Measurements from ENCODE around the gene RAB38.

The RAB38 gene

DNA sequence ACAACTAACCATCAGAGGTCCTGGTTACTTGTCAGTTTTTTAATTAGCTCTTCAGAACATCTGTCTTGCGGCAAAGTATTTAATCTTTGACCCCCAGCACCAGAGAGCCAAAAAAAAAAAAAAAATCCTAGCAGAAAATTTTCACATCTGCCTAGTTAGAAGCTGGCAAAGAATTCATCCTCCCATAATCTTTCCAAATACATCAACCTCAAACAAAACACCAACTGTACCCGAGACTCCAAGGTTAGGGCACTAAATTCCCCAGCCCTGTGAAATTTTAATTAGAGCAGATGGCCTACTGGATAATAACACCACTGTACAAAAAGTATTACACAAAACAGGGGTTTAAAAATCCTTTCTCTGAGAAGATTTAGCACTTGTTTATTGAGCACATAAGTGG lies 55.7 kb downstream of the RAB38 start:
- H3K9ac ChIP-seq (ENCODE audit: low read depth, low read length), result no peak overlapping the region
- no peaks in the 10 kb centered on the region for H3K27me3 ChIP-seq (ENCODE audit: control insufficient read depth, insufficient read depth, low read length)
- no peaks in the 10 kb centered on the region for H3K9me3 ChIP-seq (ENCODE audit: control insufficient read depth, insufficient read depth, low read length)
- H3K4me3 ChIP-seq (ENCODE audit: low read depth, low read length), result no peak overlapping the region
- H3K4me1 ChIP-seq (ENCODE audit: control insufficient read depth, insufficient read depth, low read length), result no peaks in the 10 kb centered on the region
- no peaks in the 10 kb centered on the region for H3K36me3 ChIP-seq (ENCODE audit: control insufficient read depth, insufficient read depth, low read length)

DNA sequence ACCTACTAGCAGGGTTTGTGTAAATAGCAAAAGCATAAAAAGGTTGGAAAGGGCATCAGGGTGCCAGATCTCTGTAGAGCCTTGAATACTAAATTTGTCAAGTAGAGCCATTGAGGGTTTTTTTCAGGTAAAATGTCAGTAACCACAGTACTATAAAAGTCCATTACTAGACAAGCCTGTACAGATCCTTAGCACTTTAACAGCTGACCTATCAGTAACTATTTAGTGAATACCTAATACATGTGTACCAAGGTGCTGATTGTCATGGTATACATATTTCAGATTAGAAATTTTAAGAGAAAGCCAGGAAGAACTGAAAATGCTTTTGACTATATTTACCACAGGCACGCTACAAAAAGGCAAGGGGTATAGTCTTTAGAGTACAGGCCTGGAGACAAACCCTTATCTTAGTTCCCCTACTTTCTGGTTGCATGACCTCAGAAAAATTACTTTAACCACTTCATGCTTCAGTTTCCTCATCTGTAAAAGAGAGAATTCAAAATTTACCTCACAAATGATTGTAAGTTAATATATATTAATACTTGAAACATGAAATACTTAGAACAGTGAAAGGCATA lies 57.9 kb downstream of the RAB38 start:
- Histone ChIP-seq H3K4me1 (ENCODE audit: control insufficient read depth, insufficient read depth, low read length) (no peaks in the 10 kb centered on the region), H3K9me3 (ENCODE audit: control insufficient read depth, insufficient read depth, low read length) (no peaks in the 10 kb centered on the region), H3K27me3 (ENCODE audit: control insufficient read depth, insufficient read depth, low read length) (no peaks in the 10 kb centered on the region), H3K4me3 (ENCODE audit: low read depth, low read length) (no peak overlapping the region), H3K9ac (ENCODE audit: low read depth, low read length) (no peak overlapping the region), H3K36me3 (ENCODE audit: control insufficient read depth, insufficient read depth, low read length) (no peaks in the 10 kb centered on the region)

DNA sequence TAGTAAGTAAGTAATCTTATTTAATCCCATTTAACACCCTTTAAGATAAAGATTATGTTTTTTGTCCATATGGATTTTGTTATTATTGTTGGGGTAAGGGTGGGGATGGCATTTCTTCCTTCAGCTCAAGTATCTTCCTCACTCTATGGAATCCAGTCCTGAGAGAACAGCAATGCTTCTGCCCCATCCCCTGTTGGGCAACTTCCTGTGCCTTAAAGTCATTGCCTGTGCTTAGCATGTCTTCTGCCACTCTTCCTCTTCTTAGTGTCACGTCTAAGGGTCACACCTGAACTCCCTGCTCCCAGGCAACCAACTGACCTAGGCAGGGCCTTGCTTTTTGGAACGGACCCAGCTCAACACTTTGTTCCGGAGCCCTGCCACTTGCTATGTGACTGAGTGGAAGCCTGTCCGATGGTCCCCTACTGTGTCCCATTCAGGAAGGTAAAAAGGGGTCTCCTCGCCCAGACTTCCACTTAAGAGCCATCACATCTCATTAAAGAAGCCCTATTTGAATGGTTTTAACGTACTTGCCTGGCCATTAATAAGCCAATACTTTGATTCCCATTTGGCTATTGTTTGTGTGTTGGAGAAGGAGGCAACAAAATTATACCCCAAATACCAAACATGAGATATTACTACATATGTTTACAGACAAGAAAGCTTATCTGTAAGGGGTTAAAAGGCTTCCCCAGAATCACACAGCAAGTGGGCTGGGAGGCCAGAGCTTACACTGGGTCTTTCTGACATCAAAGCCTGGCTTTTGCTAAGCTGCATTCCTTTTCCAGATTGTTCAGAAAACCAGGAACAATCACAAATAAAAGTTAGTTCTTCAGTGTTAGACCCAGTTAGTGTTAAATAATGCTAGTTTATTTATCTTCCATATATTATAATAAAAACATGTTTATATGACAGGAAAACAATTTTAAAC lies 59.2 kb downstream of the RAB38 start:
- H3K4me1 ChIP-seq (ENCODE audit: control insufficient read depth, insufficient read depth, low read length), result no peaks in the 10 kb centered on the region
- no peak overlapping the region for H3K9ac ChIP-seq (ENCODE audit: low read depth, low read length)
- H3K4me3 ChIP-seq (ENCODE audit: low read depth, low read length), result no peak overlapping the region
- H3K9me3 ChIP-seq (ENCODE audit: control insufficient read depth, insufficient read depth, low read length), result no peaks in the 10 kb centered on the region
- H3K36me3 ChIP-seq (ENCODE audit: control insufficient read depth, insufficient read depth, low read length), result no peaks in the 10 kb centered on the region
- no peaks in the 10 kb centered on the region for H3K27me3 ChIP-seq (ENCODE audit: control insufficient read depth, insufficient read depth, low read length)

DNA sequence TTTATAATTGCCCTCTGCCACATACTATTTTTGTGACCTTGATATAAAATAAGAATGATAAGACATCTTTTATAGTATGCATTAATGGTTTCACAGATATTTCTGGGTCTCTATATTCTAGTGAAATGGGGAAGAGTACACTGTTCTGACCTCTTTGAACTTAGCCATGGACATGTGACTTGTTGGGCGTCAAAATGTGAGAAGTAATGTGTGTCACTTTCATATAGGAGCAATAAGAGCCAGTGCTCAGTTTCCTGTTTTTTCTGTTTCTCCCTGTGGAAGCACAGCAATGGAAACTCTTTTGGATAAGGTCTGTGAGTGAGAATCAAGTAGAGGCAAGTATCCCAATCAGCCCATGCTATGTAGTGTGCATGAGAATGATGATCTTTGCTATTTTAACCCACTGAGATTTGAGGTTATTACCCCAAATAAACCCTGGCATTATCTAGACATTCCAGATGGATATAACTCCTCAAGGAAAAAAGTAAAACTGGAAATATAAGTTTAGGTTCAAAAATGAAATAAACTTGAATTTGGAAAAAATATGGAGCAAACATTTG lies 60.7 kb downstream of the RAB38 start:
- Histone ChIP-seq H3K4me1 (ENCODE audit: control insufficient read depth, insufficient read depth, low read length) (no peaks in the 10 kb centered on the region), H3K4me3 (ENCODE audit: low read depth, low read length) (no peak overlapping the region), H3K9me3 (ENCODE audit: control insufficient read depth, insufficient read depth, low read length) (no peaks in the 10 kb centered on the region), H3K27me3 (ENCODE audit: control insufficient read depth, insufficient read depth, low read length) (no peaks in the 10 kb centered on the region), H3K36me3 (ENCODE audit: control insufficient read depth, insufficient read depth, low read length) (no peaks in the 10 kb centered on the region), H3K9ac (ENCODE audit: low read depth, low read length) (no peak overlapping the region)

DNA sequence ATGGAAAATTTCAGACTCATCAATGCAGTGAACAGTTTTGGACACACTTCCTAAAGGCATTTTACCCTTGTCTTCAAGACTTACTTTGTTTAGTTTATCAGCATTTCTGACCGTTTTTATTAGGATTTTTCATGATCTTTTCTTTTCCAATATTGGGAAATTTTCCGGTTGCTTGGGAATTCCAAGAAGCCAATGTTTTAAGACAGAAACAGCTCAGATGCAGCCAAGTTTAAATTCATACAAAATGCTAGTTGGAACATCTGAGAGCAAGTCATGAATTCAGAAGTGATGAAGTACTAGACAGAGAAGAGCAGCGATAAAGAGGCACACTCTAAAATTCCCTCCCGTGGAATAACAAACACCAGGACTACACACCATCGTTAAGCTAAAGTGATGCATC lies 68.6 kb downstream of the RAB38 start:
- H3K27me3 ChIP-seq (ENCODE audit: control insufficient read depth, insufficient read depth, low read length), result no peaks in the 10 kb centered on the region
- no peaks in the 10 kb centered on the region for H3K9me3 ChIP-seq (ENCODE audit: control insufficient read depth, insufficient read depth, low read length)
- no peaks in the 10 kb centered on the region for H3K36me3 ChIP-seq (ENCODE audit: control insufficient read depth, insufficient read depth, low read length)
- no peak overlapping the region for H3K9ac ChIP-seq (ENCODE audit: low read depth, low read length)
- H3K4me3 ChIP-seq (ENCODE audit: low read depth, low read length), result no peak overlapping the region
- peaks cover 2% of the 10 kb centered on the region for H3K4me1 ChIP-seq (ENCODE audit: control insufficient read depth, insufficient read depth, low read length)

DNA sequence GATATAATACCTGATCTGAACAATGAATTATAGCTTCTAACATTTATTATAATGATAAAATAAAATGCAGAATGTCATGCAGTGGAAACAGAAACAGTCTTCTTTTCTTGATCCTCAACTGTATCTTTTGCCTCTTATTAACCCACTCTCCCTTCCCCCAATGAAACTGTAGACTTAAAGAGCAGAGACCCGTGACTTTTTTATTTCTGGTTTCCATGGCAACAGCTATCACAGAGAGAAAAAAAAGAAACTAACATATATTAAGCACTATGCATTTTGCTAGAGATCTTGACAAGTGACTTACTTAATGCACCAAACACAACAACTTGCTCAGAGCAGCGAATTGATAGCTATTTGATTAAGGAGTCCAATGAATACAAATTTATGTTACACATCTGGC lies 69.3 kb downstream of the RAB38 start:
- Histone ChIP-seq H3K9me3 (ENCODE audit: control insufficient read depth, insufficient read depth, low read length) (no peaks in the 10 kb centered on the region), H3K4me3 (ENCODE audit: low read depth, low read length) (no peak overlapping the region), H3K36me3 (ENCODE audit: control insufficient read depth, insufficient read depth, low read length) (no peaks in the 10 kb centered on the region), H3K4me1 (ENCODE audit: control insufficient read depth, insufficient read depth, low read length) (peaks cover 2% of the 10 kb centered on the region), H3K9ac (ENCODE audit: low read depth, low read length) (no peak overlapping the region), H3K27me3 (ENCODE audit: control insufficient read depth, insufficient read depth, low read length) (no peaks in the 10 kb centered on the region)

DNA sequence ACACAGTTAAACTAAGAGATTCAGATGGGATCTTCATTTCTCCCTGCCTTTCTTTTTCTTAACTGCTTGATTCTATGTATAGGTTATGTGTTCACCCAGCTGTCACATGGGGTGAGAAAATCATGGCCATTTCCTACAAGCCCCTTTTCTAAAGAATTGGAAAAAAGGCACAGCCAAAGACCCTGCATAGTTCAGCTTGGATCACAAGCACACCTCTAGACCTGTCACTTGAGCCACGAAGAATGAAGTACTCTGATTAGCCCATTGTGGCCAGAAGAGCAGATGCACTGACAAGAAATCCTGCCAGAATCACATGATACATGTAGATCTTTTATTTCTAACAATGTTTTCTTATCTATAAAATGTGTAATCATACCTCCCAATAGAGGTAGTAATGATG lies 69.7 kb downstream of the RAB38 start:
- Histone ChIP-seq H3K36me3 (ENCODE audit: control insufficient read depth, insufficient read depth, low read length) (no peaks in the 10 kb centered on the region), H3K9ac (ENCODE audit: low read depth, low read length) (no peak overlapping the region), H3K27me3 (ENCODE audit: control insufficient read depth, insufficient read depth, low read length) (no peaks in the 10 kb centered on the region), H3K4me1 (ENCODE audit: control insufficient read depth, insufficient read depth, low read length) (peaks cover 2% of the 10 kb centered on the region), H3K4me3 (ENCODE audit: low read depth, low read length) (no peak overlapping the region), H3K9me3 (ENCODE audit: control insufficient read depth, insufficient read depth, low read length) (no peaks in the 10 kb centered on the region)

DNA sequence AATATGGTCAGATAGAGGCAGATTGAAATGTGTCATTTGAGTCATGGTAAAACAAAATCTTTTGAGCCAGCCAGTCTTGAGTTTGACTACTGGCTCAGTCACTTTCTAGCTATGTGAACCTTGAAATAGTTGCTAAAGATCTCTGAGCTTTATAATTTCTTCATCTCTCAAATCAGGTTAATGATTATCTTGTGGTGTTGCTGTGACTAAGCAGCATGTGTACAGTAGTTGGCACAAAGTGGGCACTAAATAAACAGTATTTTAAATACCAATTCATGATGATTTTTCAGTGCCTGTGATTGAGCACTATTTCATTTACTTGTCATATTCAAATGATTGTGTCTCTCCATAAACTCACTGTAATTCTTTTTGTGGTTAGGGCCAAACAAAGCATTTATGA lies 70.8 kb downstream of the RAB38 start:
- no peaks in the 10 kb centered on the region for H3K36me3 ChIP-seq (ENCODE audit: control insufficient read depth, insufficient read depth, low read length)
- H3K4me1 ChIP-seq (ENCODE audit: control insufficient read depth, insufficient read depth, low read length), result peaks cover 2% of the 10 kb centered on the region
- H3K9ac ChIP-seq (ENCODE audit: low read depth, low read length), result no peak overlapping the region
- no peak overlapping the region for H3K4me3 ChIP-seq (ENCODE audit: low read depth, low read length)
- no peaks in the 10 kb centered on the region for H3K9me3 ChIP-seq (ENCODE audit: control insufficient read depth, insufficient read depth, low read length)
- H3K27me3 ChIP-seq (ENCODE audit: control insufficient read depth, insufficient read depth, low read length), result no peaks in the 10 kb centered on the region

DNA sequence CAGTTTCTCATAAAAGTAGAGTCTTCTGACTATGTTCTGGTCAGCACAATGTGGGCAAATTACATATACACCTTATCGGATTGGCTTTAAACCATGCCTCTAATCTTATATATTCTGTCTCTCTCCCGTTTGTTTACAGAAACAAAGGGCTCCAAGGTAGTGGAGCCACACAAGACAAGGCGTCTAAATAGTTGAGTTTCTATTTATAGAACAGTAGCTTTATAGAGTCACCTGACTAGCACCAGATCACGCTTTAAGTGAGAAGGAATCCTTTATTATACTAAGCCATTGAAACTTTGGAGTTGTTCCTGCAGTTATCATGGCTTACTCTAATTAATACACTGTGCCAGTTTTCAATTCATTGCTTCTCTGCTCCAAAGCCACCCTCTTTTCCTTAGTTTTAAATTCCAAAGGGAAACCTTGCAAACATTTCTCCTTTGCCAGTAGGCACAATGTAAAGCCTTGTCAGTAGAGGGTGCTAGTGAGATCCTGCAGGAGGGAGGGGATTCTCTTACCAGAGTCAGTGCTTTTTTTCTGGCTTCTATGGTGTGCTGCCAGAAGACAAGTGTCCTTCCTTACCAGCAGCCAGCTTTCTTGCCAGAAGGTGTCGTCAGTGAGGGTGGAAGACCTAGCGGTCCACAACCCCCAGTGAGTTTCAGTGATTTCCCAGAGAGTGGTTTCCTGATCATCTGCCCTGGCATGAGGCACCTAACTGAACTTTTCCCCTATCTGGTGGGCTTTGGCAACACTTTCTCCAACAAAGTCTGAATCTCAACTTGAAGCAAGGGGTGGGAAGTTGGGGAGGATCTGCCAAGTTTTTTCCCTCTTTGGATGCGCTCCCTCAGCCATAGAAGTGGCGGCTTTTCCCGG lies 71.7 kb downstream of the RAB38 start:
- Histone ChIP-seq H3K4me1 (ENCODE audit: control insufficient read depth, insufficient read depth, low read length) (peaks cover 2% of the 10 kb centered on the region), H3K36me3 (ENCODE audit: control insufficient read depth, insufficient read depth, low read length) (no peaks in the 10 kb centered on the region), H3K27me3 (ENCODE audit: control insufficient read depth, insufficient read depth, low read length) (no peaks in the 10 kb centered on the region), H3K9me3 (ENCODE audit: control insufficient read depth, insufficient read depth, low read length) (no peaks in the 10 kb centered on the region), H3K4me3 (ENCODE audit: low read depth, low read length) (no peak overlapping the region), H3K9ac (ENCODE audit: low read depth, low read length) (no peak overlapping the region)

DNA sequence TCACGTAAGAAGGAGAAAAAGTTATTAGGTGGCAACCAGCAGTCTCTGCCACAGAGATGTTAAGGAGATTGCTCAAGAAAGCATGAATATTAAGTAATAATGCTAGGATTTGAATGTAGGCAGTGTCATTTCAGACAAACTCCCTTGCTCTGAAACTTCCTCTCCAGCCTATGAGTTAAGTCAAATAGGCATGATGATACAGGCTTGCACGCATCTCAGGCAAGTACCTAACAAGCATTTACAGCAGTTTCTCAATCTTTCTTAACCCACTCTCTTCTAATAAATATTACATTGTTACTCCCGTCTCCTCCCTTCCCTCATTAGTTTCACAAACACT lies 72.7 kb downstream of the RAB38 start:
- Histone ChIP-seq H3K9me3 (ENCODE audit: control insufficient read depth, insufficient read depth, low read length) (no peaks in the 10 kb centered on the region), H3K4me3 (ENCODE audit: low read depth, low read length) (no peak overlapping the region), H3K9ac (ENCODE audit: low read depth, low read length) (no peak overlapping the region), H3K27me3 (ENCODE audit: control insufficient read depth, insufficient read depth, low read length) (no peaks in the 10 kb centered on the region), H3K36me3 (ENCODE audit: control insufficient read depth, insufficient read depth, low read length) (no peaks in the 10 kb centered on the region), H3K4me1 (ENCODE audit: control insufficient read depth, insufficient read depth, low read length) (peaks cover 2% of the 10 kb centered on the region)

DNA sequence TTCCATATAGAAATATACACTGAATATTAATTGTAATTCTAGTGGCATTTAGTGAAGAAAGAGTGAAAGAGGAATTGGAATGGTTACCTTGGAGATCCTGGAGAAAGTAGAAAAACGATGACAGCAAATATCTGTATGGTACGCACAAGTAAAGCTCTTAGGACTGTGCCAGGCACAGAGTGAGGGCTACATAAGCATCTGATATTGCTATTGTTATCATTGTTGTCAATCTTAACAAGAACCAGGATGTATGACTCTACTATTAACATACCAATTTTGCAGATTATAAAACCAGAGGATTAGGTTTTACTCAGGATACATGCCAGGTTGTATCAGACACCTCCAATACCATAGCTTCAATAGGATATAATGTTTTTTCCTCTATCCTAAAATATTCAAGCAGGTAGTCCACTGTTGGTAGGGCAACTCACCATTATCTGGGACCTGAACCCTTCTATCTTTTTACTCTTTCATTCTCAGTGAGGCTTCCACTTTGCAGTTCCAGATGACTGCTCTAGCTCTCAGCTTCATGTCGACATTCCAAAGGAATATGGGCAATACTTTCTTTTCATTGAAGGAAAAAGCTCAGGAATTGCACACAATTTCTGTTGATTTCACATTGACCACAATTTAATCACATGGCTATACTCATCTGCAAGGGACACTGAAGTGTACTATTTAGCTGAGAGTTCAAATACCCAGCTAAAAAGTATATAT lies 73.2 kb downstream of the RAB38 start:
- no peaks in the 10 kb centered on the region for H3K9me3 ChIP-seq (ENCODE audit: control insufficient read depth, insufficient read depth, low read length)
- no peaks in the 10 kb centered on the region for H3K36me3 ChIP-seq (ENCODE audit: control insufficient read depth, insufficient read depth, low read length)
- H3K4me3 ChIP-seq (ENCODE audit: low read depth, low read length), result no peak overlapping the region
- H3K4me1 ChIP-seq (ENCODE audit: control insufficient read depth, insufficient read depth, low read length), result peaks cover 2% of the 10 kb centered on the region
- H3K9ac ChIP-seq (ENCODE audit: low read depth, low read length), result no peak overlapping the region
- no peaks in the 10 kb centered on the region for H3K27me3 ChIP-seq (ENCODE audit: control insufficient read depth, insufficient read depth, low read length)

Measured in iPS-15b (cell line).